ENCODE data around the gene LRRC8D. TPM values are rescaled to one million over a fixed set of nuclear protein-coding genes. Genes with fewer than 3 reads are reported as not detected.

The LRRC8D gene
- total and polyA plus RNA-seq, 2 donors from 2014 or later: 16.3 to 36.6 TPM

GRCh38 chr1:89950703-89951102 is 129.9 kb downstream of the LRRC8D start:
- no peak overlapping the region for H3K9ac ChIP-seq (ENCODE audit: low read length in 3 of 3)
- H3K9me3 ChIP-seq (ENCODE audit: control insufficient read depth in 2 of 3, insufficient read depth in 1 of 3, low read length in 3 of 3): no peaks in the 10 kb centered on the region
- no peaks in the 10 kb centered on the region for H3K36me3 ChIP-seq (ENCODE audit: control insufficient read depth in 2 of 3, insufficient read depth in 3 of 3, low read length in 3 of 3)
- H3K4me1 ChIP-seq (ENCODE audit: control insufficient read depth in 2 of 3, insufficient read depth in 2 of 3, low read depth in 1 of 3, low read length in 3 of 3): peaks cover 0 to 6% (median 0%) of the 10 kb centered on the region in 3 donors
- FAIRE-seq: no peak
- intact Hi-C loops (cut with DNase I): no loop called here
- no peak overlapping the region for H3K27ac ChIP-seq (ENCODE audit: low read depth in 2 of 2, low read length in 2 of 2)
- H3K4me3 ChIP-seq (ENCODE audit: low read length in 3 of 3): no peak overlapping the region
- DNase-seq: no peak
- no peaks in the 10 kb centered on the region for H3K27me3 ChIP-seq (ENCODE audit: control insufficient read depth, insufficient read depth, low read length)
- TF ChIP-seq, protein P1, sequence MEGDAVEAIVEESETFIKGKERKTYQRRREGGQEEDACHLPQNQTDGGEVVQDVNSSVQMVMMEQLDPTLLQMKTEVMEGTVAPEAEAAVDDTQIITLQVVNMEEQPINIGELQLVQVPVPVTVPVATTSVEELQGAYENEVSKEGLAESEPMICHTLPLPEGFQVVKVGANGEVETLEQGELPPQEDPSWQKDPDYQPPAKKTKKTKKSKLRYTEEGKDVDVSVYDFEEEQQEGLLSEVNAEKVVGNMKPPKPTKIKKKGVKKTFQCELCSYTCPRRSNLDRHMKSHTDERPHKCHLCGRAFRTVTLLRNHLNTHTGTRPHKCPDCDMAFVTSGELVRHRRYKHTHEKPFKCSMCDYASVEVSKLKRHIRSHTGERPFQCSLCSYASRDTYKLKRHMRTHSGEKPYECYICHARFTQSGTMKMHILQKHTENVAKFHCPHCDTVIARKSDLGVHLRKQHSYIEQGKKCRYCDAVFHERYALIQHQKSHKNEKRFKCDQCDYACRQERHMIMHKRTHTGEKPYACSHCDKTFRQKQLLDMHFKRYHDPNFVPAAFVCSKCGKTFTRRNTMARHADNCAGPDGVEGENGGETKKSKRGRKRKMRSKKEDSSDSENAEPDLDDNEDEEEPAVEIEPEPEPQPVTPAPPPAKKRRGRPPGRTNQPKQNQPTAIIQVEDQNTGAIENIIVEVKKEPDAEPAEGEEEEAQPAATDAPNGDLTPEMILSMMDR (IDR thresholded peaks at IDR 0.05; ENCODE audit: borderline replicate concordance, extremely low read depth, insufficient read depth): no peak

DNA sequence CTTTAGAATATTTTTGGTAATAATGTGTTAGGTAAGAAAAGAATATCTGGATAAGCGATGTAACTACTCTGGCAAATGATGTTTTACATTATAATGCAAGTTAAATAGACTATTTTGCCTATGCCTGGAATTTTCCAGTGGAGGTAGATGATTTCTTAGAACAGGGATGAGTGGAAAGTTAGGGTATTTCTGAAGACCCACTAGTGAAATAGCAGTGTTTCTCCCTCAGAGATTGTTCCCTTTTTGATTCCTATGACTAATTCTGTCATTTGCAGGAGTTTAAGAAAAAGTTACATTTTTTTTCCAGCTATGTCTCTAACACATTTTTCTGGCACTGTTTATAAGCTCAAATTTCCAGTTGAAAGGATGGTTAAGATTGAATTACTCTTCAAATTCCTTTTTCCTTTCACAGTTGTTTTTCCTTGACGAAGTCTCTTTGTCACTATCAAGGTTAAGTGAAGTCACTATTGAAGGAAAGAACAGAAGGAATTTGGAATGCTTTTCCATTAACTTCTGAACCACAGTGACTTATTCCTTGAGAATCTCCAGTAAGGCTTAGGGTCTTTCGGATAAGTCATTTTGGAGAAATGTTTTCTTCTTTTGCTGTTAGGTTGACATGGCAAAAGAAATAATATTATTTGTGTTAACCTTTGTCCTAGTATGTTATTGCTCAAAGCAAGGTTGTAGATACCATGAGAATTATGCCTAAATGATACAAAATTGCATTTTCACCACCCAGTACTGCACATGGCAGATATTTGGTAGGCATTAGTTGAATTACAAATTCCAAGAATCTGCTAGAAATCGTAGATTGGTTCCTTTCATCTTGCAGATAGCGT is 131.2 kb downstream of the LRRC8D start:
- Histone ChIP-seq H3K9ac (ENCODE audit: low read length in 3 of 3) (no peak overlapping the region), H3K9me3 (ENCODE audit: control insufficient read depth in 2 of 3, insufficient read depth in 1 of 3, low read length in 3 of 3) (no peaks in the 10 kb centered on the region), H3K27ac (ENCODE audit: low read depth in 2 of 2, low read length in 2 of 2) (no peak overlapping the region), H3K27me3 (ENCODE audit: control insufficient read depth, insufficient read depth, low read length) (no peaks in the 10 kb centered on the region), H3K36me3 (ENCODE audit: control insufficient read depth in 2 of 3, insufficient read depth in 3 of 3, low read length in 3 of 3) (no peaks in the 10 kb centered on the region), H3K4me3 (ENCODE audit: low read length in 3 of 3) (no peak overlapping the region), H3K4me1 (ENCODE audit: control insufficient read depth in 2 of 3, insufficient read depth in 2 of 3, low read depth in 1 of 3, low read length in 3 of 3) (peaks cover 0 to 6% (median 0%) of the 10 kb centered on the region in 3 donors)
- DNase-seq (no peak), FAIRE-seq (no peak)
- intact Hi-C loops (cut with DNase I): no loop called here
- TF ChIP-seq, protein P1 (IDR thresholded peaks at IDR 0.05; ENCODE audit: borderline replicate concordance, extremely low read depth, insufficient read depth): no peak

GRCh38 chr1:89952605-89953130 is 131.8 kb downstream of the LRRC8D start:
- H3K27me3 ChIP-seq (ENCODE audit: control insufficient read depth, insufficient read depth, low read length): no peaks in the 10 kb centered on the region
- TF ChIP-seq, protein P1 (IDR thresholded peaks at IDR 0.05; ENCODE audit: borderline replicate concordance, extremely low read depth, insufficient read depth): no peak
- H3K4me1 ChIP-seq (ENCODE audit: control insufficient read depth in 2 of 3, insufficient read depth in 2 of 3, low read depth in 1 of 3, low read length in 3 of 3): peaks cover 0 to 6% (median 0%) of the 10 kb centered on the region in 3 donors
- intact Hi-C loops (cut with DNase I): no loop called here
- no peak overlapping the region for H3K27ac ChIP-seq (ENCODE audit: low read depth in 2 of 2, low read length in 2 of 2)
- H3K36me3 ChIP-seq (ENCODE audit: control insufficient read depth in 2 of 3, insufficient read depth in 3 of 3, low read length in 3 of 3): no peaks in the 10 kb centered on the region
- no peak for DNase-seq
- H3K4me3 ChIP-seq (ENCODE audit: low read length in 3 of 3): no peak overlapping the region
- H3K9me3 ChIP-seq (ENCODE audit: control insufficient read depth in 2 of 3, insufficient read depth in 1 of 3, low read length in 3 of 3): no peaks in the 10 kb centered on the region
- FAIRE-seq: no peak
- H3K9ac ChIP-seq (ENCODE audit: low read length in 3 of 3): no peak overlapping the region

All from kidney (tissue), 14 donors.